ENCODE data around the gene SEC31B. TPM values are rescaled to one million over a fixed set of nuclear protein-coding genes. Genes with fewer than 3 reads are reported as not detected.
A peak's percentile ranks its signal among the peaks of the same experiment; 100 is the strongest.

The SEC31B gene
- total and polyA plus RNA-seq, 9 donors, result 5.3 to 15.6 (median 8.9) TPM

GRCh38 chr10:100560248-100560647, 40.6 kb upstream of the SEC31B start:
- WGBS (ENCODE audit: insufficient coverage), result no CpG with 5 or more reads among the region's 1 CpG
- H3K9me3 ChIP-seq (replicated peaks; ENCODE audit: control insufficient read depth, low read depth, low read length), result peaks cover 2% of the 10 kb centered on the region
- peaks cover 13% of the 10 kb centered on the region for H3K4me1 ChIP-seq (ENCODE audit: control insufficient read depth, insufficient read depth, low read length)
- H3K27me3 ChIP-seq (ENCODE audit: control insufficient read depth, insufficient read depth, low read length), result peaks cover 45% of the 10 kb centered on the region
- H3K27ac ChIP-seq (ENCODE audit: low read length), result no peak overlapping the region
- peaks cover 5% of the 10 kb centered on the region for H3K36me3 ChIP-seq (ENCODE audit: control insufficient read depth, insufficient read depth, low read length)
- DNase-seq, result no peak
- no peak overlapping the region for H3K4me3 ChIP-seq (ENCODE audit: low read length)

GRCh38 chr10:100554902-100555301, 35.2 kb upstream of the SEC31B start:
- Histone ChIP-seq H3K4me1 (ENCODE audit: control insufficient read depth, insufficient read depth, low read length) (no peaks in the 10 kb centered on the region), H3K36me3 (ENCODE audit: control insufficient read depth, insufficient read depth, low read length) (peaks cover 22% of the 10 kb centered on the region), H3K9me3 (replicated peaks; ENCODE audit: control insufficient read depth, low read depth, low read length) (no peaks in the 10 kb centered on the region), H3K27ac (ENCODE audit: low read length) (no peak overlapping the region), H3K27me3 (ENCODE audit: control insufficient read depth, insufficient read depth, low read length) (no peaks in the 10 kb centered on the region), H3K4me3 (ENCODE audit: low read length) (no peak overlapping the region)
- DNase-seq, result no peak
- 90% methylated on average over 2 of the region's 2 CpGs for WGBS (ENCODE audit: insufficient coverage)

GRCh38 chr10:100553929-100554328, 34.3 kb upstream of the SEC31B start:
- Histone ChIP-seq H3K27me3 (ENCODE audit: control insufficient read depth, insufficient read depth, low read length) (no peaks in the 10 kb centered on the region), H3K4me1 (ENCODE audit: control insufficient read depth, insufficient read depth, low read length) (no peaks in the 10 kb centered on the region), H3K4me3 (ENCODE audit: low read length) (no peak overlapping the region), H3K27ac (ENCODE audit: low read length) (no peak overlapping the region), H3K36me3 (ENCODE audit: control insufficient read depth, insufficient read depth, low read length) (peaks cover 31% of the 10 kb centered on the region), H3K9me3 (replicated peaks; ENCODE audit: control insufficient read depth, low read depth, low read length) (no peaks in the 10 kb centered on the region)
- DNase-seq, result no peak
- WGBS (ENCODE audit: insufficient coverage), result no CpG with 5 or more reads among the region's 3 CpGs

GRCh38 chr10:100551738-100552137, 32.1 kb upstream of the SEC31B start:
- 40% methylated on average over 1 of the region's 5 CpGs for WGBS (ENCODE audit: insufficient coverage)
- DNase-seq, result peak; percentile 51
- Histone ChIP-seq H3K4me3 (ENCODE audit: low read length) (no peak overlapping the region), H3K36me3 (ENCODE audit: control insufficient read depth, insufficient read depth, low read length) (peaks cover 51% of the 10 kb centered on the region), H3K9me3 (replicated peaks; ENCODE audit: control insufficient read depth, low read depth, low read length) (no peaks in the 10 kb centered on the region), H3K27me3 (ENCODE audit: control insufficient read depth, insufficient read depth, low read length) (no peaks in the 10 kb centered on the region), H3K27ac (ENCODE audit: low read length) (no peak overlapping the region), H3K4me1 (ENCODE audit: control insufficient read depth, insufficient read depth, low read length) (no peaks in the 10 kb centered on the region)

GRCh38 chr10:100551196-100551595, 31.5 kb upstream of the SEC31B start:
- Histone ChIP-seq H3K27ac (ENCODE audit: low read length) (no peak overlapping the region), H3K4me1 (ENCODE audit: control insufficient read depth, insufficient read depth, low read length) (no peaks in the 10 kb centered on the region), H3K27me3 (ENCODE audit: control insufficient read depth, insufficient read depth, low read length) (no peaks in the 10 kb centered on the region), H3K4me3 (ENCODE audit: low read length) (no peak overlapping the region), H3K9me3 (replicated peaks; ENCODE audit: control insufficient read depth, low read depth, low read length) (no peaks in the 10 kb centered on the region), H3K36me3 (ENCODE audit: control insufficient read depth, insufficient read depth, low read length) (peaks cover 54% of the 10 kb centered on the region)
- no CpG with 5 or more reads among the region's 4 CpGs for WGBS (ENCODE audit: insufficient coverage)
- DNase-seq, result no peak

- no CpG with 5 or more reads among the region's 5 CpGs for WGBS (ENCODE audit: insufficient coverage)
- H3K36me3 ChIP-seq (ENCODE audit: control insufficient read depth, insufficient read depth, low read length), result peaks cover 76% of the 10 kb centered on the region
- no peaks in the 10 kb centered on the region for H3K9me3 ChIP-seq (replicated peaks; ENCODE audit: control insufficient read depth, low read depth, low read length)
- H3K27me3 ChIP-seq (ENCODE audit: control insufficient read depth, insufficient read depth, low read length), result no peaks in the 10 kb centered on the region
- H3K4me1 ChIP-seq (ENCODE audit: control insufficient read depth, insufficient read depth, low read length), result no peaks in the 10 kb centered on the region
- no peak overlapping the region for H3K27ac ChIP-seq (ENCODE audit: low read length)
- no peak for DNase-seq
- no peak overlapping the region for H3K4me3 ChIP-seq (ENCODE audit: low read length)
Observed at GRCh38 chr10:100544950-100545349, 25.3 kb upstream of the SEC31B start.

GRCh38 chr10:100537475-100537874, 17.8 kb upstream of the SEC31B start:
- no peak overlapping the region for H3K27ac ChIP-seq (ENCODE audit: low read length)
- DNase-seq, result no peak
- peaks cover 9% of the 10 kb centered on the region for H3K4me1 ChIP-seq (ENCODE audit: control insufficient read depth, insufficient read depth, low read length)
- peaks cover 29% of the 10 kb centered on the region for H3K36me3 ChIP-seq (ENCODE audit: control insufficient read depth, insufficient read depth, low read length)
- H3K27me3 ChIP-seq (ENCODE audit: control insufficient read depth, insufficient read depth, low read length), result no peaks in the 10 kb centered on the region
- no peak overlapping the region for H3K4me3 ChIP-seq (ENCODE audit: low read length)
- 88% methylated on average over 1 of the region's 4 CpGs for WGBS (ENCODE audit: insufficient coverage)
- H3K9me3 ChIP-seq (replicated peaks; ENCODE audit: control insufficient read depth, low read depth, low read length), result no peaks in the 10 kb centered on the region

GRCh38 chr10:100535715-100536353, 16.2 kb upstream of the SEC31B start, which contains the start of gene HIF1AN:
TSS of gene HIF1AN (plus strand) at chr10:100535943. CDS start at chr10:100535959, 16 bp downstream.
- Histone ChIP-seq H3K27me3 (ENCODE audit: control insufficient read depth, insufficient read depth, low read length) (no peaks in the 10 kb centered on the region), H3K36me3 (ENCODE audit: control insufficient read depth, insufficient read depth, low read length) (peaks cover 24% of the 10 kb centered on the region), H3K27ac (ENCODE audit: low read length) (peak within 1 kb of the TSS; percentile 59), H3K9me3 (replicated peaks; ENCODE audit: control insufficient read depth, low read depth, low read length) (no peaks in the 10 kb centered on the region), H3K4me3 (ENCODE audit: low read length) (peak within 1 kb of the TSS; percentile 74), H3K4me1 (ENCODE audit: control insufficient read depth, insufficient read depth, low read length) (peaks cover 9% of the 10 kb centered on the region)
- peak; percentile 98 for DNase-seq
- WGBS (ENCODE audit: insufficient coverage), result under 1% methylated on average over 26 of the region's 35 CpGs

- Histone ChIP-seq H3K27ac (ENCODE audit: low read length) (peak overlapping the region; percentile 16), H3K4me3 (ENCODE audit: low read length) (peak overlapping the region; percentile 74), H3K36me3 (ENCODE audit: control insufficient read depth, insufficient read depth, low read length) (peaks cover 19% of the 10 kb centered on the region), H3K9me3 (replicated peaks; ENCODE audit: control insufficient read depth, low read depth, low read length) (no peaks in the 10 kb centered on the region), H3K27me3 (ENCODE audit: control insufficient read depth, insufficient read depth, low read length) (no peaks in the 10 kb centered on the region), H3K4me1 (ENCODE audit: control insufficient read depth, insufficient read depth, low read length) (peaks cover 9% of the 10 kb centered on the region)
- WGBS (ENCODE audit: insufficient coverage), result 7% methylated on average over 2 of the region's 4 CpGs
- no peak for DNase-seq
Observed at GRCh38 chr10:100535338-100535714, 15.7 kb upstream of the SEC31B start.

GRCh38 chr10:100534726-100535125, 15.1 kb upstream of the SEC31B start:
- H3K27ac ChIP-seq (ENCODE audit: low read length), result no peak overlapping the region
- peaks cover 13% of the 10 kb centered on the region for H3K4me1 ChIP-seq (ENCODE audit: control insufficient read depth, insufficient read depth, low read length)
- H3K27me3 ChIP-seq (ENCODE audit: control insufficient read depth, insufficient read depth, low read length), result no peaks in the 10 kb centered on the region
- H3K9me3 ChIP-seq (replicated peaks; ENCODE audit: control insufficient read depth, low read depth, low read length), result no peaks in the 10 kb centered on the region
- peaks cover 15% of the 10 kb centered on the region for H3K36me3 ChIP-seq (ENCODE audit: control insufficient read depth, insufficient read depth, low read length)
- no peak for DNase-seq
- 88% methylated on average over 2 of the region's 2 CpGs for WGBS (ENCODE audit: insufficient coverage)
- H3K4me3 ChIP-seq (ENCODE audit: low read length), result no peak overlapping the region

- H3K36me3 ChIP-seq (ENCODE audit: control insufficient read depth, insufficient read depth, low read length), result peaks cover 10% of the 10 kb centered on the region
- H3K4me3 ChIP-seq (ENCODE audit: low read length), result no peak overlapping the region
- no peaks in the 10 kb centered on the region for H3K9me3 ChIP-seq (replicated peaks; ENCODE audit: control insufficient read depth, low read depth, low read length)
- no peaks in the 10 kb centered on the region for H3K27me3 ChIP-seq (ENCODE audit: control insufficient read depth, insufficient read depth, low read length)
- DNase-seq, result no peak
- peaks cover 16% of the 10 kb centered on the region for H3K4me1 ChIP-seq (ENCODE audit: control insufficient read depth, insufficient read depth, low read length)
- H3K27ac ChIP-seq (ENCODE audit: low read length), result no peak overlapping the region
Observed at GRCh38 chr10:100531761-100532160, 12.1 kb upstream of the SEC31B start.

Data from muscle of leg (tissue), 11 donors.